Caco-2 (cell line): Measurements from ENCODE around the gene ERFE. TPM values are rescaled to one million over a fixed set of nuclear protein-coding genes. Genes with fewer than 3 reads are reported as not detected.

Experiments used
- BruUV-seq: library from RNA; stranded (reverse); fragments of 400-500 nt; replicated peaks from 2 replicates; lab custom pipeline; 2021; lab: Mats Ljungman, UMichigan
- CTCF ChIA-PET: fragments of 300-600 bp; sonication (Branson Sonifier 250); formaldehyde crosslinking; loops from one replicate; lab custom pipeline; 2022; ENCODE audit warnings: antibody characterized with exemption; lab: Charles Lee
- POLR2A ChIA-PET: fragments of 300-600 bp; sonication (Branson Sonifier 250); formaldehyde crosslinking; loops from one replicate; lab custom pipeline; 2022; ENCODE audit warnings: antibody characterized with exemption; lab: Charles Lee
- DNase-seq, 2 experiments: peaks; one replicate each; pipeline versions ENCODE4 v3.0.0 to v3.0.0-alpha.2; 2020 to 2022
- H3K27me3 ChIP-seq: replicated peaks from 2 replicates; pipeline ENCODE4 v1.6.0; 2011; ENCODE audit warnings: low read length; ENCODE audit not compliant: control insufficient read depth, insufficient read depth
- H3K36me3 ChIP-seq: 2 replicates; pipeline ENCODE4 v1.5.1; 2011; ENCODE audit warnings: low read length; ENCODE audit not compliant: control insufficient read depth, insufficient read depth
- H3K4me1 ChIP-seq: fragments of 250-450 bp; sonication (Bioruptor Pico); 2 replicates; pipeline ENCODE4 v1.5.1; 2020; ENCODE audit warnings: mild to moderate bottlenecking
- H3K4me3 ChIP-seq: 2 replicates; pipeline ENCODE4 v1.5.1; 2011; ENCODE audit warnings: low read depth, mild to moderate bottlenecking, control low read depth, low read length
- H3K9me3 ChIP-seq: fragments of 250-450 bp; sonication (Bioruptor Pico); 2 replicates; pipeline ENCODE4 v1.5.1; 2020; ENCODE audit warnings: mild to moderate bottlenecking, moderate library complexity
- H3K27ac Mint-ChIP-seq: one replicate; pipeline ENCODE4 v1.8.0; 2022; ENCODE audit warnings: mixed read lengths; ENCODE audit not compliant: unreplicated experiment
- H3K27me3 Mint-ChIP-seq: one replicate; pipeline ENCODE4 v1.8.0; 2022; ENCODE audit warnings: mixed read lengths; ENCODE audit not compliant: insufficient read depth, unreplicated experiment
- H3K36me3 Mint-ChIP-seq: one replicate; pipeline ENCODE4 v1.8.0; 2022; ENCODE audit warnings: mild to moderate bottlenecking, mixed read lengths; ENCODE audit not compliant: insufficient read depth, unreplicated experiment
- H3K4me1 Mint-ChIP-seq: one replicate; pipeline ENCODE4 v1.8.0; 2022; ENCODE audit warnings: low read depth, mixed read lengths; ENCODE audit not compliant: unreplicated experiment
- H3K4me3 Mint-ChIP-seq: one replicate; pipeline ENCODE4 v1.8.0; 2022; ENCODE audit warnings: mild to moderate bottlenecking, moderate library complexity, mixed read lengths; ENCODE audit not compliant: unreplicated experiment
- H3K9me3 Mint-ChIP-seq: one replicate; pipeline ENCODE4 v1.8.0; 2022; ENCODE audit warnings: mixed read lengths; ENCODE audit not compliant: unreplicated experiment
- CTCF ChIP-seq, 2 experiments: fragments of 200-600 bp in 1 of 2; IDR thresholded peaks; 1 replicate in 1 of 2; 2 replicates in 1 of 2; pipeline versions ENCODE4 v1.5.1 to v1.8.0; 2011 to 2022; ENCODE audit warnings: antibody characterized with exemption in 1 of 2, control low read depth in 1 of 2, inconsistent platforms in 1 of 2, low read depth in 1 of 2, low read length in 1 of 2, mild to moderate bottlenecking in 1 of 2, moderate library complexity in 1 of 2; ENCODE audit not compliant: insufficient read depth in 1 of 2, severe bottlenecking in 1 of 2, unreplicated experiment in 1 of 2
- intact Hi-C: fragments of 100-400 bp; cut with micrococcal nuclease; formaldehyde crosslinking; loops from one replicate; pipeline ENCODE4 v1.10.0; 2022; ENCODE audit not compliant: unreplicated experiment
- total RNA-seq: library from RNA; stranded (reverse); gene quantifications from 2 replicates; pipeline ENCODE4 v1.2.3, GENCODE V29; 2022

ERFE gene
- total RNA-seq, 1 experiment from 2014 or later = 1.4 TPM

- no peaks in the 10 kb centered on the region for H3K4me1 Mint-ChIP-seq
- CTCF ChIA-PET = no interaction called here
- no peaks in the 10 kb centered on the region for H3K27me3 Mint-ChIP-seq
- intact Hi-C loops = loop anchor here (10.0 kb wide), 1 partner anchor 303 kb away; the partner anchor contains the start of gene RAMP1
- H3K36me3 ChIP-seq = no peaks in the 10 kb centered on the region
- H3K4me3 Mint-ChIP-seq = no peak overlapping the region
- no peak overlapping the region for H3K27ac Mint-ChIP-seq
- no peak for TF ChIP-seq CTCF (IDR thresholded peaks at IDR 0.05; ENCODE audit: insufficient read depth in 1 of 2, low read depth in 1 of 2, low read length in 1 of 2, severe bottlenecking in 1 of 2, unreplicated experiment in 1 of 2)
- H3K9me3 Mint-ChIP-seq = no peaks in the 10 kb centered on the region
- no peaks in the 10 kb centered on the region for H3K9me3 ChIP-seq
- H3K27me3 ChIP-seq = no peaks in the 10 kb centered on the region
- POLR2A ChIA-PET = no interaction called here
- no peak overlapping the region for H3K4me3 ChIP-seq
- peak in 1 of 2 experiments; percentile 23 for DNase-seq
- H3K4me1 ChIP-seq = no peaks in the 10 kb centered on the region
- no TSS peak for BruUV-seq
- peaks cover 4% of the 10 kb centered on the region for H3K36me3 Mint-ChIP-seq
Observed at GRCh38 chr2:238157506-238158017, 1.2 kb upstream of the ERFE start.

GRCh38 chr2:238158018-238158508 is 707 bp upstream of the ERFE start:
- no peaks in the 10 kb centered on the region for H3K9me3 ChIP-seq
- no peaks in the 10 kb centered on the region for H3K27me3 ChIP-seq
- H3K36me3 ChIP-seq = no peaks in the 10 kb centered on the region
- H3K4me1 ChIP-seq = no peaks in the 10 kb centered on the region
- H3K27me3 Mint-ChIP-seq = no peaks in the 10 kb centered on the region
- DNase-seq = peak in 1 of 2 experiments; percentile 19
- H3K9me3 Mint-ChIP-seq = no peaks in the 10 kb centered on the region
- no peak overlapping the region for H3K4me3 ChIP-seq
- peaks cover 4% of the 10 kb centered on the region for H3K36me3 Mint-ChIP-seq
- no peak for TF ChIP-seq CTCF (IDR thresholded peaks at IDR 0.05; ENCODE audit: insufficient read depth in 1 of 2, low read depth in 1 of 2, low read length in 1 of 2, severe bottlenecking in 1 of 2, unreplicated experiment in 1 of 2)
- H3K4me3 Mint-ChIP-seq = no peak overlapping the region
- no TSS peak for BruUV-seq
- no peaks in the 10 kb centered on the region for H3K4me1 Mint-ChIP-seq
- no peak overlapping the region for H3K27ac Mint-ChIP-seq
- ChIA-PET CTCF (no interaction called here), POLR2A (no interaction called here)
- intact Hi-C loops = loop anchor here (10.0 kb wide), 1 partner anchor 303 kb away; the partner anchor contains the start of gene RAMP1

- H3K4me1 Mint-ChIP-seq = no peaks in the 10 kb centered on the region
- no peaks in the 10 kb centered on the region for H3K27me3 ChIP-seq
- TF ChIP-seq CTCF (IDR thresholded peaks at IDR 0.05; ENCODE audit: insufficient read depth in 1 of 2, low read depth in 1 of 2, low read length in 1 of 2, severe bottlenecking in 1 of 2, unreplicated experiment in 1 of 2) = no peak
- ChIA-PET POLR2A (no interaction called here), CTCF (interaction anchor here (0.6 kb wide), 1 partner anchor 115 kb away, joined by 3 read pairs; no protein-coding TSS in a partner anchor)
- no peak overlapping the region for H3K27ac Mint-ChIP-seq
- no peaks in the 10 kb centered on the region for H3K9me3 ChIP-seq
- intact Hi-C loops = loop anchor here (10.0 kb wide), 1 partner anchor 304 kb away; the partner anchor contains the start of gene RAMP1
- BruUV-seq = no TSS peak
- peaks cover 3% of the 10 kb centered on the region for H3K36me3 Mint-ChIP-seq
- no peaks in the 10 kb centered on the region for H3K36me3 ChIP-seq
- no peaks in the 10 kb centered on the region for H3K27me3 Mint-ChIP-seq
- H3K9me3 Mint-ChIP-seq = no peaks in the 10 kb centered on the region
- H3K4me1 ChIP-seq = no peaks in the 10 kb centered on the region
- peak overlapping the region; percentile 29 for H3K4me3 ChIP-seq
- H3K4me3 Mint-ChIP-seq = peak overlapping the region; percentile 64
- peak in 1 of 2 experiments; percentile 16 for DNase-seq
Observed at GRCh38 chr2:238159071-238159539, 335 bp downstream of the ERFE start.
